ENCODE measurements around the gene ABRAXAS1. TPM values are rescaled to one million over a fixed set of nuclear protein-coding genes. Genes with fewer than 3 reads are reported as not detected.

ABRAXAS1 gene
- total RNA-seq, 1 donor from 2014 or later, result 13.7 TPM

- Histone ChIP-seq H3K27ac (no peak overlapping the region), H3K4me1 (peaks cover 0 to 2% of the 10 kb centered on the region in 2 donors), H3K27me3 (no peaks in the 10 kb centered on the region), H3K9me3 (no peaks in the 10 kb centered on the region), H3K4me3 (no peak overlapping the region), H3K36me3 (no peaks in the 10 kb centered on the region)
- intact Hi-C loops (cut with DNase I), result no loop called here
- peak; percentile 29 to 59 (median 59) for TF ChIP-seq CTCF (IDR thresholded peaks at IDR 0.05)
- DNase-seq (ENCODE audit: low spot score in 2 of 2), result no peak
Observed at GRCh38 chr4:83490876-83491450, 6.1 kb upstream of the ABRAXAS1 start.

- intact Hi-C loops (cut with DNase I), result loop anchor here (10.0 kb wide), 4 partner anchors 455 to 1205 kb away; partner anchors contain the start of genes COPS4, HNRNPD and SEC31A
- H3K4me1 ChIP-seq, result peaks cover 0 to 7% of the 10 kb centered on the region in 2 donors
- no peak for TF ChIP-seq CTCF (IDR thresholded peaks at IDR 0.05)
Observed at GRCh38 chr4:83489711-83490326, 4.9 kb upstream of the ABRAXAS1 start.

GRCh38 chr4:83486457-83487129 lies 1.7 kb upstream of the ABRAXAS1 start:
- no peak overlapping the region for H3K4me3 ChIP-seq
- no peaks in the 10 kb centered on the region for H3K9me3 ChIP-seq
- H3K27me3 ChIP-seq, result no peaks in the 10 kb centered on the region
- peaks cover 0 to 12% of the 10 kb centered on the region in 2 donors for H3K4me1 ChIP-seq
- intact Hi-C loops (cut with DNase I), result loop anchor here (10.0 kb wide), 4 partner anchors 452 to 1202 kb away; partner anchors contain the start of genes COPS4, HNRNPD and SEC31A
- H3K36me3 ChIP-seq, result no peaks in the 10 kb centered on the region
- DNase-seq (ENCODE audit: low spot score in 2 of 2), result no peak
- TF ChIP-seq CTCF (IDR thresholded peaks at IDR 0.05), result no peak
- peak overlapping the region in 1 of 2 donors; percentile 64 for H3K27ac ChIP-seq

More at GRCh38 chr4:83489711-83490326, 4.9 kb upstream of the ABRAXAS1 start:
- no peak for DNase-seq (ENCODE audit: low spot score in 2 of 2)
- Histone ChIP-seq H3K9me3 (no peaks in the 10 kb centered on the region), H3K27ac (no peak overlapping the region), H3K4me3 (no peak overlapping the region), H3K27me3 (no peaks in the 10 kb centered on the region), H3K36me3 (no peaks in the 10 kb centered on the region)

GRCh38 chr4:83473966-83474365 lies 10.9 kb downstream of the ABRAXAS1 start:
- Histone ChIP-seq H3K4me1 (no peaks in the 10 kb centered on the region), H3K27ac (no peak overlapping the region), H3K9me3 (no peaks in the 10 kb centered on the region), H3K4me3 (no peak overlapping the region), H3K27me3 (no peaks in the 10 kb centered on the region), H3K36me3 (peaks cover 7 to 17% of the 10 kb centered on the region in 2 donors)
- no peak for DNase-seq (ENCODE audit: low spot score in 2 of 2)
- intact Hi-C loops (cut with DNase I), result no loop called here
- TF ChIP-seq CTCF (IDR thresholded peaks at IDR 0.05), result no peak

GRCh38 chr4:83473423-83473822 lies 11.5 kb downstream of the ABRAXAS1 start:
- no peak overlapping the region for H3K4me3 ChIP-seq
- no peak for TF ChIP-seq CTCF (IDR thresholded peaks at IDR 0.05)
- H3K27ac ChIP-seq, result no peak overlapping the region
- no peaks in the 10 kb centered on the region for H3K9me3 ChIP-seq
- DNase-seq (ENCODE audit: low spot score in 2 of 2), result no peak
- H3K4me1 ChIP-seq, result no peaks in the 10 kb centered on the region
- H3K36me3 ChIP-seq, result peaks cover 13 to 23% of the 10 kb centered on the region in 2 donors
- intact Hi-C loops (cut with DNase I), result no loop called here
- no peaks in the 10 kb centered on the region for H3K27me3 ChIP-seq
